H9 (cell line): Measurements from ENCODE around the gene CD320. TPM values are rescaled to one million over a fixed set of nuclear protein-coding genes. Genes with fewer than 3 reads are reported as not detected.

ENCODE experiments used
- DNase-seq: peaks from one replicate; pipeline ENCODE4 v3.0.0-alpha.2; 2017
- H2AFZ ChIP-seq: one replicate; pipeline ENCODE4 v1.6.1; 2013; ENCODE audit warnings: mild to moderate bottlenecking, low read length, control low read depth, moderate library complexity
- H2AK5ac ChIP-seq: 2 replicates; pipeline ENCODE4 v1.6.1; 2013; ENCODE audit warnings: low read length, control low read depth, mixed read lengths; ENCODE audit not compliant: insufficient read length
- H2BK120ac ChIP-seq: one replicate; pipeline ENCODE4 v1.6.1; 2013; ENCODE audit warnings: low read depth, mild to moderate bottlenecking, low read length, control low read depth, inconsistent platforms; ENCODE audit not compliant: poor library complexity, severe bottlenecking
- H2BK12ac ChIP-seq: 2 replicates; pipeline ENCODE4 v1.6.1; 2013; ENCODE audit warnings: low read length, control low read depth, mixed read lengths, low read depth; ENCODE audit not compliant: insufficient read length
- H2BK15ac ChIP-seq: 2 replicates; pipeline ENCODE4 v1.6.1; 2013; ENCODE audit warnings: low read depth, low read length, control low read depth
- H2BK20ac ChIP-seq: one replicate; pipeline ENCODE4 v1.6.1; 2013; ENCODE audit warnings: low read depth, mild to moderate bottlenecking, low read length, control low read depth, inconsistent platforms; ENCODE audit not compliant: poor library complexity, severe bottlenecking
- H2BK5ac ChIP-seq: 2 replicates; pipeline ENCODE4 v1.6.1; 2013; ENCODE audit warnings: low read length, control low read depth, mixed read lengths; ENCODE audit not compliant: insufficient read length
- H3K14ac ChIP-seq: 2 replicates; pipeline ENCODE4 v1.6.1; 2013; ENCODE audit warnings: low read length, control low read depth; ENCODE audit not compliant: insufficient read depth
- H3K18ac ChIP-seq: 2 replicates; pipeline ENCODE4 v1.6.1; 2013; ENCODE audit warnings: low read depth, mild to moderate bottlenecking, mixed read lengths, low read length, control low read depth; ENCODE audit not compliant: insufficient read length
- H3K23ac ChIP-seq: 2 replicates; pipeline ENCODE4 v1.6.1; 2013; ENCODE audit warnings: low read length, control low read depth, mixed read lengths, low read depth; ENCODE audit not compliant: insufficient read length
- H3K23me2 ChIP-seq: 2 replicates; pipeline ENCODE4 v1.6.1; 2013; ENCODE audit warnings: low read depth, mild to moderate bottlenecking, mixed read lengths, low read length, control low read depth; ENCODE audit not compliant: insufficient read length, poor library complexity, severe bottlenecking
- H3K27ac ChIP-seq: 2 replicates; pipeline ENCODE4 v1.5.1; 2013; ENCODE audit warnings: low read length, control low read depth, mixed read lengths, low read depth; ENCODE audit not compliant: insufficient read length
- H3K27me3 ChIP-seq: 2 replicates; pipeline ENCODE4 v1.6.1; 2013; ENCODE audit warnings: low read length, control low read depth, inconsistent platforms; ENCODE audit not compliant: insufficient read depth
- H3K4ac ChIP-seq: 2 replicates; pipeline ENCODE4 v1.6.1; 2013; ENCODE audit warnings: low read depth, mild to moderate bottlenecking, control low read depth, inconsistent platforms, low read length, moderate library complexity
- H3K4me1 ChIP-seq: 2 replicates; pipeline ENCODE4 v1.6.1; 2013; ENCODE audit warnings: low read length, control low read depth, inconsistent platforms; ENCODE audit not compliant: insufficient read depth
- H3K4me2 ChIP-seq: 2 replicates; pipeline ENCODE4 v1.6.1; 2013; ENCODE audit warnings: low read length, control low read depth, mixed read lengths; ENCODE audit not compliant: insufficient read length, insufficient read depth
- H3K56ac ChIP-seq: 2 replicates; pipeline ENCODE4 v1.6.1; 2013; ENCODE audit warnings: low read depth, mild to moderate bottlenecking, mixed read lengths, low read length, control low read depth; ENCODE audit not compliant: insufficient read length
- H3K79me1 ChIP-seq: 2 replicates; pipeline ENCODE4 v1.6.1; 2013; ENCODE audit warnings: low read depth, mild to moderate bottlenecking, moderate library complexity, low read length, control low read depth, inconsistent platforms; ENCODE audit not compliant: insufficient read depth, poor library complexity, severe bottlenecking
- H3K79me2 ChIP-seq: 2 replicates; pipeline ENCODE4 v1.6.1; 2013; ENCODE audit warnings: low read length, control low read depth, inconsistent platforms; ENCODE audit not compliant: insufficient read depth
- H3K9ac ChIP-seq: 2 replicates; pipeline ENCODE4 v1.6.1; 2013; ENCODE audit warnings: low read length, control low read depth, mixed read lengths; ENCODE audit not compliant: insufficient read length; ENCODE audit errors: extremely low read depth
- H3K9me3 ChIP-seq: one replicate; pipeline ENCODE4 v1.6.1; 2013; ENCODE audit warnings: low read depth, low read length, inconsistent platforms; ENCODE audit not compliant: control insufficient read depth
- H3T11ph ChIP-seq: one replicate; pipeline ENCODE4 v1.6.1; 2013; ENCODE audit warnings: mild to moderate bottlenecking, low read length, control low read depth, inconsistent platforms
- H4K20me1 ChIP-seq: one replicate; pipeline ENCODE4 v1.6.1; 2013; ENCODE audit not compliant: control insufficient read depth, insufficient read length, insufficient read depth
- H4K5ac ChIP-seq: 2 replicates; pipeline ENCODE4 v1.6.1; 2013; ENCODE audit warnings: low read depth, mild to moderate bottlenecking, mixed read lengths, low read length, control low read depth; ENCODE audit not compliant: insufficient read length
- H4K8ac ChIP-seq: replicated peaks from 2 replicates; pipeline ENCODE4 v1.6.1; 2013; ENCODE audit warnings: low read length, control low read depth, mixed read lengths, low read depth; ENCODE audit not compliant: insufficient read length
- H4K91ac ChIP-seq: 2 replicates; pipeline ENCODE4 v1.6.1; 2013; ENCODE audit warnings: low read depth, mild to moderate bottlenecking, moderate library complexity, mixed read lengths, low read length, control low read depth; ENCODE audit not compliant: insufficient read length
- H3K27ac Mint-ChIP-seq, 3 experiments: 2 replicates in 2 of 3; 3 replicates in 1 of 3; pipeline ENCODE4 v1.8.0; 2020 to 2021; ENCODE audit warnings: mixed read lengths in 3 of 3, mild to moderate bottlenecking in 1 of 3, moderate library complexity in 1 of 3
- H3K27me3 Mint-ChIP-seq: 2 replicates; pipeline ENCODE4 v1.8.0; 2021; ENCODE audit warnings: low read depth, mild to moderate bottlenecking, moderate library complexity, mixed read lengths
- H3K36me3 Mint-ChIP-seq, 3 experiments: 2 replicates in 2 of 3; 3 replicates in 1 of 3; pipeline ENCODE4 v1.8.0; 2020 to 2021; ENCODE audit warnings: low read depth in 3 of 3, mixed read lengths in 3 of 3; ENCODE audit not compliant: insufficient read depth in 1 of 3
- H3K4me1 Mint-ChIP-seq, 2 experiments: 2 replicates each; pipeline ENCODE4 v1.8.0; 2020; ENCODE audit warnings: mixed read lengths in 2 of 2
- H3K4me3 Mint-ChIP-seq, 2 experiments: 2 replicates in 1 of 2; 3 replicates in 1 of 2; pipeline ENCODE4 v1.8.0; 2020 to 2021; ENCODE audit warnings: mild to moderate bottlenecking in 2 of 2, mixed read lengths in 2 of 2, moderate library complexity in 1 of 2
- H3K9me3 Mint-ChIP-seq, 2 experiments: 2 replicates in 1 of 2; 3 replicates in 1 of 2; pipeline ENCODE4 v1.8.0; 2020; ENCODE audit warnings: mild to moderate bottlenecking in 2 of 2, mixed read lengths in 2 of 2, moderate library complexity in 1 of 2
- WGBS: extraction: QIAGEN DNeasy Blood & Tissue Kit; methylation state at CpG from one replicate; pipeline ENCODE4 v1.1.7; 2013; ENCODE audit warnings: missing lambda C conversion rate, low lambda C conversion rate, mixed read lengths; ENCODE audit not compliant: insufficient read length; ENCODE audit errors: extremely low coverage; 5-methylcytosine and 5-hydroxymethylcytosine counted together
- total RNA-seq: library from RNA; stranded (reverse); gene quantifications from 2 replicates; pipeline ENCODE4 v1.2.1, GENCODE V29; 2021
- TF ChIP-seq, protein P1 (sequence below): fragments of 200-600 bp; sonication (generic); conservative IDR thresholded peaks from 3 replicates; pipeline ENCODE4 v1.8.0; 2021; ENCODE audit warnings: antibody characterized with exemption, mild to moderate bottlenecking

CD320 gene
- total RNA-seq, 1 experiment from 2014 or later, result 72.1 TPM

DNA sequence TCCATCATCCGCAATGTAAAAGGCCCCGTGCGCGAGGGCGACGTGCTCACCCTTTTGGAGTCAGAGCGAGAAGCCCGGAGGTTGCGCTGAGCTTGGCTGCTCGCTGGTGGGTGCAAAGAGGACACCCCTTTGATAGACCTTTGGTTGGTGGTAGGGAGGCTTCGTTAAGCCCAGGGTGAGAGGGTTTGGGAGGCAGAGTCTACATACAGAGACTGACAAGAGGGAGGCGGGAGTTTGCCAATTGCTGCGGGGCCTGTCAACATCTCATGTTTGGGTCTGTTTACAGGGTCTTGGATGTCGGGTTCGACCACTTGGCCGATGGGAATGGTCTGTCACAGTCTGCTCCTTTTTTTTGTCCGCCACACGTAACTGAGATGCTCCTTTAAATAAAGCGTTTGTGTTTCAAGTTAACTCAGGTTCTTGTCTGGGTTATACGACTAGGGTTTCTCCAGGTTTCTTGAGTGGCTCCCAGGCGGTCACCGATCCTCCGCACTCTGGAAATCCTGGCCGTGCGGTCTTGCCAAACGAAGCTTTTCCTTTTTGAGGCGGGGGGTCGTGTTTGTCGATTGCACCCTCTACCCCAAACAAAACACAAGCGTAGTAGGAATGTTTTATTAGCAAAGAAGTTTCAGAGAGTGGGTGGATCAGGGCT lies 14.0 kb upstream of the CD320 start:
- H2AFZ ChIP-seq, result no peak overlapping the region
- H3K9me3 ChIP-seq, result no peaks in the 10 kb centered on the region
- no peak overlapping the region for H2BK120ac ChIP-seq
- Mint-ChIP-seq H3K36me3 (peaks cover 14 to 35% (median 22%) of the 10 kb centered on the region in 3 experiments), H3K4me1 (peaks cover 16 to 29% of the 10 kb centered on the region in 2 experiments), H3K9me3 (peaks cover 0 to 3% of the 10 kb centered on the region in 2 experiments; a peak in 2 of 5 replicates), H3K27me3 (peaks cover 3% of the 10 kb centered on the region), H3K4me3 (peak overlapping the region; percentile 96 to 98), H3K27ac (peak overlapping the region; percentile 97 to 100 (median 98))
- no peak overlapping the region for H2AK5ac ChIP-seq
- H3T11ph ChIP-seq, result no peak overlapping the region
- no peak overlapping the region for H3K56ac ChIP-seq
- H3K27me3 ChIP-seq, result no peaks in the 10 kb centered on the region
- peak overlapping the region; percentile 39 for H3K4me2 ChIP-seq
- no peak for DNase-seq
- H2BK5ac ChIP-seq, result no peak overlapping the region
- no peak overlapping the region for H3K27ac ChIP-seq
- peaks cover 6% of the 10 kb centered on the region for H3K23me2 ChIP-seq
- TF ChIP-seq, protein P1, sequence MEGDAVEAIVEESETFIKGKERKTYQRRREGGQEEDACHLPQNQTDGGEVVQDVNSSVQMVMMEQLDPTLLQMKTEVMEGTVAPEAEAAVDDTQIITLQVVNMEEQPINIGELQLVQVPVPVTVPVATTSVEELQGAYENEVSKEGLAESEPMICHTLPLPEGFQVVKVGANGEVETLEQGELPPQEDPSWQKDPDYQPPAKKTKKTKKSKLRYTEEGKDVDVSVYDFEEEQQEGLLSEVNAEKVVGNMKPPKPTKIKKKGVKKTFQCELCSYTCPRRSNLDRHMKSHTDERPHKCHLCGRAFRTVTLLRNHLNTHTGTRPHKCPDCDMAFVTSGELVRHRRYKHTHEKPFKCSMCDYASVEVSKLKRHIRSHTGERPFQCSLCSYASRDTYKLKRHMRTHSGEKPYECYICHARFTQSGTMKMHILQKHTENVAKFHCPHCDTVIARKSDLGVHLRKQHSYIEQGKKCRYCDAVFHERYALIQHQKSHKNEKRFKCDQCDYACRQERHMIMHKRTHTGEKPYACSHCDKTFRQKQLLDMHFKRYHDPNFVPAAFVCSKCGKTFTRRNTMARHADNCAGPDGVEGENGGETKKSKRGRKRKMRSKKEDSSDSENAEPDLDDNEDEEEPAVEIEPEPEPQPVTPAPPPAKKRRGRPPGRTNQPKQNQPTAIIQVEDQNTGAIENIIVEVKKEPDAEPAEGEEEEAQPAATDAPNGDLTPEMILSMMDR, result no peak
- peaks cover 5% of the 10 kb centered on the region; the same call in 1 of the 2 replicates for H3K79me2 ChIP-seq
- peak overlapping the region; percentile 85 for H3K9ac ChIP-seq
- no CpG with 5 or more reads among the region's 30 CpGs for WGBS
- no peaks in the 10 kb centered on the region for H4K20me1 ChIP-seq
- no peak overlapping the region for H2BK12ac ChIP-seq
- no peaks in the 10 kb centered on the region for H3K79me1 ChIP-seq
- no peaks in the 10 kb centered on the region for H3K4me1 ChIP-seq
- no peak overlapping the region for H4K8ac ChIP-seq
- H3K4ac ChIP-seq, result no peak overlapping the region
- H4K91ac ChIP-seq, result no peak overlapping the region
- H3K14ac ChIP-seq, result peak overlapping the region; percentile 83; the same call in 1 of the 2 replicates
- H4K5ac ChIP-seq, result no peak overlapping the region
- H2BK15ac ChIP-seq, result no peak overlapping the region
- no peak overlapping the region for H2BK20ac ChIP-seq
- H3K23ac ChIP-seq, result no peak overlapping the region
- no peak overlapping the region for H3K18ac ChIP-seq
